Activated CD8-positive, alpha-beta T cell treated with anti-CD3 and anti-CD28 coated beads for 36 hours (primary cell): ENCODE results near the gene ABHD10. TPM values are rescaled to one million over a fixed set of nuclear protein-coding genes. Genes with fewer than 3 reads are reported as not detected.

ENCODE experiments used
- ATAC-seq: fragments of 200-7000 bp; cut with Tn5 transposase; one replicate; pipeline ENCODE4 v1.10.0; 2021; ENCODE audit warnings: mild to moderate bottlenecking, moderate library complexity
- CTCF ChIA-PET: fragments of 350-600 bp; sonication (Branson Sonifier 250); formaldehyde crosslinking; loops from one replicate; lab custom pipeline; 2021; ENCODE audit warnings: antibody characterized with exemption; lab: Charles Lee
- POLR2A ChIA-PET: fragments of 350-600 bp; sonication (Branson Sonifier 250); formaldehyde crosslinking; loops from one replicate; lab custom pipeline; 2021; ENCODE audit warnings: antibody characterized with exemption; lab: Charles Lee
- DNase-seq: peaks from one replicate; pipeline ENCODE4 v3.0.0-alpha.2; 2020
- H3K27ac Mint-ChIP-seq: one replicate; pipeline ENCODE4 v1.8.0; 2021; ENCODE audit warnings: mild to moderate bottlenecking, mixed read lengths
- H3K27me3 Mint-ChIP-seq: one replicate; pipeline ENCODE4 v1.8.0; 2021; ENCODE audit warnings: mixed read lengths
- H3K36me3 Mint-ChIP-seq: one replicate; pipeline ENCODE4 v1.8.0; 2021; ENCODE audit warnings: low read depth, mixed read lengths
- H3K4me1 Mint-ChIP-seq: one replicate; pipeline ENCODE4 v1.8.0; 2021; ENCODE audit warnings: low read depth, mixed read lengths
- H3K4me3 Mint-ChIP-seq: one replicate; pipeline ENCODE4 v1.8.0; 2021; ENCODE audit warnings: mild to moderate bottlenecking, moderate library complexity, mixed read lengths
- H3K9me3 Mint-ChIP-seq: one replicate; pipeline ENCODE4 v1.8.0; 2021; ENCODE audit warnings: mixed read lengths
- intact Hi-C: fragments of 100-400 bp; cut with micrococcal nuclease; formaldehyde crosslinking; loops from one replicate; pipeline ENCODE4 v1.10.0; 2022
- total RNA-seq, 2 experiments: library from RNA; stranded (reverse); gene quantifications; one replicate each; pipeline ENCODE4 v1.2.3, GENCODE V29; 2021
- TF ChIP-seq, protein P1 (sequence below): fragments of 200-600 bp; IDR thresholded peaks from one replicate; pipeline ENCODE4 v1.8.0; 2022; ENCODE audit warnings: antibody characterized with exemption, mild to moderate bottlenecking

ABHD10 gene
- total RNA-seq, 2 experiments from 2014 or later, result 59.4 to 66.5 TPM

DNA sequence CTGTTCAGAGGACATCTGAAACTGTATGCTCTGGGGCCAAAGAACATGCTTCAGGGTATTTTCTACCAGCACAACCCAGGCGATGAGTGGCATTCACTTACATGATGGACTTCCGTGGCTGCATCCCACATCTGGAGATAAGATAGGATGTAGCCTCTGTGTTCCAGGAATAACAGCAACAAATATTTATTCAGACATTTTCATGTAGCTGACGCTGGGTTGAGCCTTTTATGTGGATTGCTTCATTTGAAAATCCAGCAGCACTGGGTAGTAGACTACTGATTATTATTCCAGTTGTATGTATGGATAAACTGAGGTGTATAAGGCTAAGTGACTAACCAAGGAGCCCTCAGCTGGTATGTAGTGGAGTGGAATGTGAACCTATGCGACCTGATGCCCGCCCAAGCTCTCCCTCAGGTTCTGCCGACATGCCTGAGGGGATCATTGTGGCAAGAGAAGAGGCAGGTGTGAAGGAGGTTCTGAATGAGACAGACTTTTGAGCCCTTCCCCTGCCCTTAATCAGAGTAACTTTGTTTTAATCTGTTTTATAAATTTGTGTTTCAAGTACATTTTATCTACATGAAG, 25.9 kb upstream of the ABHD10 start:
- H3K27ac Mint-ChIP-seq, result no peak overlapping the region
- no peaks in the 10 kb centered on the region for H3K27me3 Mint-ChIP-seq
- POLR2A ChIA-PET, result no interaction called here
- DNase-seq, result no peak
- H3K36me3 Mint-ChIP-seq, result no peaks in the 10 kb centered on the region
- intact Hi-C loops, result no loop called here
- CTCF ChIA-PET, result interaction anchor here (1.1 to 6.7 kb wide), 2 partner anchors 15 to 236 kb away, joined by 3 to 27 read pairs; no protein-coding TSS in a partner anchor
- no peaks in the 10 kb centered on the region for H3K9me3 Mint-ChIP-seq
- H3K4me3 Mint-ChIP-seq, result no peak overlapping the region
- H3K4me1 Mint-ChIP-seq, result no peaks in the 10 kb centered on the region
- TF ChIP-seq, protein P1, sequence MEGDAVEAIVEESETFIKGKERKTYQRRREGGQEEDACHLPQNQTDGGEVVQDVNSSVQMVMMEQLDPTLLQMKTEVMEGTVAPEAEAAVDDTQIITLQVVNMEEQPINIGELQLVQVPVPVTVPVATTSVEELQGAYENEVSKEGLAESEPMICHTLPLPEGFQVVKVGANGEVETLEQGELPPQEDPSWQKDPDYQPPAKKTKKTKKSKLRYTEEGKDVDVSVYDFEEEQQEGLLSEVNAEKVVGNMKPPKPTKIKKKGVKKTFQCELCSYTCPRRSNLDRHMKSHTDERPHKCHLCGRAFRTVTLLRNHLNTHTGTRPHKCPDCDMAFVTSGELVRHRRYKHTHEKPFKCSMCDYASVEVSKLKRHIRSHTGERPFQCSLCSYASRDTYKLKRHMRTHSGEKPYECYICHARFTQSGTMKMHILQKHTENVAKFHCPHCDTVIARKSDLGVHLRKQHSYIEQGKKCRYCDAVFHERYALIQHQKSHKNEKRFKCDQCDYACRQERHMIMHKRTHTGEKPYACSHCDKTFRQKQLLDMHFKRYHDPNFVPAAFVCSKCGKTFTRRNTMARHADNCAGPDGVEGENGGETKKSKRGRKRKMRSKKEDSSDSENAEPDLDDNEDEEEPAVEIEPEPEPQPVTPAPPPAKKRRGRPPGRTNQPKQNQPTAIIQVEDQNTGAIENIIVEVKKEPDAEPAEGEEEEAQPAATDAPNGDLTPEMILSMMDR, result no peak
- ATAC-seq, result no peak

DNA sequence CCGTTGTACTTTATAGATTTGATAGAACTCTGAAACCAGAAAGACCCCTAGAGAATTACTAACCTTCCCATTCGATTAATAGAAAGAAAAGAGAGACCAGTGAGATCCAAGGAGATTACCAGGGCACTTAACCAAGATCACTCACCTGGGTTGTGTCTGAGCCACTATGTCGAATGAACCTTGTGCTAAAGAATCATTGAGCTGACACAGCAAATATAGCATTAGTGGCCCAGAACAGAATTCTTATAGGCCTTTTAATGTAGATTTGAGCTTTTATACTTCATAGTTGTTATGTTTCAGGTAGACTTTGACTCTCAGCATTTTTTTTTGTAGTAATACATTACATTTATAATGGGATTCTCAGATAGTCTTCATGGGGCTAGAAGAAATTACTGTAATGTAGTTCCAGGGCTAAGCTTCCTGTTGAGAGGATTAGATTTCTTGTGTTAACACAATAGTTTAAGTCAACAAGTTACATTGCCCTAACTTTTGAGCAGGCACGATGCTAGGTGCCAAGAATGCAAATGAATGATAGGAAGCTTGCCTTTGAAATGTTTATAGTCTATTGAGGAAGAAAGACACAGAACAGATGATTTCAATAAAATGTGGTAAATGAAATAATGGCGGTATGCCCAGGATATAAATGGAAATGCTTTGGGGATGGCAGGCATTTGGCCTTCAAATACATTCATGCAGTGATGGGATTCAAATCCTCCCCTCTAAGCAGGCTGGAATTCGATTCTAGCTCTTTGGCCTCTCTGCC, 24.4 kb upstream of the ABHD10 start:
- ChIA-PET CTCF (interaction anchor here (1.0 to 6.7 kb wide), 6 partner anchors 13 to 285 kb away, joined by 3 to 27 read pairs (median 4); no protein-coding TSS in a partner anchor), POLR2A (interaction anchor here (0.8 to 1.2 kb wide), 2 partner anchors 17 to 237 kb away, joined by 3 read pairs; no protein-coding TSS in a partner anchor)
- H3K9me3 Mint-ChIP-seq, result no peaks in the 10 kb centered on the region
- H3K36me3 Mint-ChIP-seq, result no peaks in the 10 kb centered on the region
- no peak for ATAC-seq
- H3K4me3 Mint-ChIP-seq, result no peak overlapping the region
- no peaks in the 10 kb centered on the region for H3K27me3 Mint-ChIP-seq
- TF ChIP-seq, protein P1, result no peak
- no peaks in the 10 kb centered on the region for H3K4me1 Mint-ChIP-seq
- intact Hi-C loops, result no loop called here
- H3K27ac Mint-ChIP-seq, result no peak overlapping the region
- DNase-seq, result no peak

DNA sequence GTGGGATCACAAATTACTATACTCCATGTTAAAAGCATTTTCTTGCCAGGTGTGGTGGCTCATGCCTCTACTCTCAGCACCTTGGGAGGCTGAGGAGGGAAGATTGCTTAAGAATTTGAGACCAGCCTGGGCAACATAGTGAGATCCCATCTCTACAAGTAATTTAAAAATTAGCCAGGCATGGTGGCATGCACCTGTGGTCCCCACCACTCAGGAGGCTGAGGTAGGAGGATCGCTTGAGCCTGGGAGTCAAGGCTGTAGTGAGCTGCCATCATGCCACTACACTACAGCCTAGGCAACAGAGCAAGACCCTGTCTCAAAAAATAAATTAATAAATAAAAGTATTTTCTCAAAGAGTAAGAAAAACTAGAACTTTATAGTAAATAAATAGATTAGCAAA, 22.9 kb upstream of the ABHD10 start:
- Mint-ChIP-seq H3K9me3 (no peaks in the 10 kb centered on the region), H3K4me1 (no peaks in the 10 kb centered on the region), H3K27me3 (no peaks in the 10 kb centered on the region), H3K27ac (no peak overlapping the region), H3K36me3 (no peaks in the 10 kb centered on the region), H3K4me3 (no peak overlapping the region)
- TF ChIP-seq, protein P1, result no peak
- ATAC-seq (no peak), DNase-seq (no peak)
- intact Hi-C loops, result no loop called here
- ChIA-PET POLR2A (no interaction called here), CTCF (interaction anchor here (1.6 to 6.7 kb wide), 2 partner anchors 12 to 239 kb away, joined by 4 to 27 read pairs; no protein-coding TSS in a partner anchor)

DNA sequence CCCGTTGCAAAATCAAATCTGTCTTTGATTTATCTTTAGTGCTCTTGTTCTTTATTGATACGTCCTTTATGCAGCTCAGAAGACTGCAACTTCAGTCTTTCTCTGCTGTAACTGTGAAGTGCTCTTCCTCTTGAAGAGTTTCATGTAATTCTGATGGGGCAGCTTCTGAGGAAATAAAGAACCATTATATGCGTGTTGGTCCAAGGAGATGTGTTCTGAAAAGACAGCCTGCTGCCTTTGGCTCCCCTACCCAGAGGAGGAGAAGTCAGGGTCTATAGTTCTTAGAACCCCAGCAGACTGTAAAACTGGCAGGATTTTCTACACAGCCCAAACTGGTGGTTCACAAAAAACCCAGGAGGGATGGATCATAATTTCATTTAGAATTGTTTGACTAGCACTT, 22.4 kb upstream of the ABHD10 start:
- H3K9me3 Mint-ChIP-seq, result no peaks in the 10 kb centered on the region
- H3K4me3 Mint-ChIP-seq, result no peak overlapping the region
- H3K27me3 Mint-ChIP-seq, result no peaks in the 10 kb centered on the region
- H3K4me1 Mint-ChIP-seq, result no peaks in the 10 kb centered on the region
- ChIA-PET POLR2A (no interaction called here), CTCF (interaction anchor here (1.3 to 6.7 kb wide), 3 partner anchors 11 to 240 kb away, joined by 3 to 27 read pairs (median 6); no protein-coding TSS in a partner anchor)
- intact Hi-C loops, result no loop called here
- DNase-seq, result no peak
- no peak overlapping the region for H3K27ac Mint-ChIP-seq
- no peaks in the 10 kb centered on the region for H3K36me3 Mint-ChIP-seq
- no peak for ATAC-seq
- TF ChIP-seq, protein P1, result no peak
